GM12875 (cell line): ENCODE measurements around the gene DNAH5.

ENCODE experiments used
- H3K4me3 ChIP-seq: one replicate; pipeline ENCODE4 v1.5.1; 2011; ENCODE audit warnings: low read depth, low read length, control low read depth
- CTCF ChIP-seq: IDR thresholded peaks from 2 replicates; pipeline ENCODE4 v1.5.1; 2011; ENCODE audit warnings: low read depth, mild to moderate bottlenecking, control low read depth, inconsistent platforms, low read length, moderate library complexity, borderline replicate concordance; ENCODE audit not compliant: insufficient read depth

The DNAH5 gene

DNA sequence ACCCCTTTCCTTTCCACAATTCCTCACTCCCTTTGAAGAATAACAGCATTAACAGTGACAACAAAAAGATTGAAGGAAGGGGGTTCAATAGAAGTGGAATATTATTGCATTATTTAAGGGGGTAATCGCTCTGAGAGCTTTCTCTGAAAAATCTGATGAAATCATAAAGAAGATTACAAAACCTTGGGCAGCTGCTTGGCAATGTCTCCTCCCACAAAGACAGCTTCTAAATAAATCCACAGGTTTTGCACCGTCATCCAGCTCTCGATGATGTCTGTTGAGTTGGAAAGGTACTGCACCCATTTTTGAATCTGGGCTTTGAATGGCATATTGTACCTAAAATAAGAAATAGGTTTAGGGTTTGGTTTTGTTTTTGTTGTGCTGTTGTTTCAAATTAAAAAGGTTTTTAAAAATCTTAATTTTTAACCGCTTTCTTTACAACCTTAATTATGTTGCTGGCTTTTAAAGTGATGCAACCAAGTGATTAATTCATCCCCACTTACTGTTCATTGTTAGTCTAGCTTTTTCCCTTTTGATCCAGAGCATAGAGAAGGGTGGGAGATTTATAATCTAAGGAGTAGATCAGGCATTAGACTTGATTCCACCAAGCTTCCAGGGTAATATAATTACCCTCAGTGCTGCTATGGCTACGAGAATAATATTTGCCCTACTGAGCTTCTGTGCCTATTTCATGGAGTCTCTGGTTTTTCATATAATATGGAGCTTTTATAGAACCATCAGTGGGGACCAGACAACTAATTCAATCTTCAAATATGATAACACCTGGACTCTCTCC lies 85.0 kb downstream of the DNAH5 start:
- H3K4me3 ChIP-seq: no peak overlapping the region
- TF ChIP-seq CTCF: no peak

- TF ChIP-seq CTCF: no peak
- H3K4me3 ChIP-seq: no peak overlapping the region
Measured at GRCh38 chr5:13843175-13843846, 101.2 kb downstream of the DNAH5 start.

DNA sequence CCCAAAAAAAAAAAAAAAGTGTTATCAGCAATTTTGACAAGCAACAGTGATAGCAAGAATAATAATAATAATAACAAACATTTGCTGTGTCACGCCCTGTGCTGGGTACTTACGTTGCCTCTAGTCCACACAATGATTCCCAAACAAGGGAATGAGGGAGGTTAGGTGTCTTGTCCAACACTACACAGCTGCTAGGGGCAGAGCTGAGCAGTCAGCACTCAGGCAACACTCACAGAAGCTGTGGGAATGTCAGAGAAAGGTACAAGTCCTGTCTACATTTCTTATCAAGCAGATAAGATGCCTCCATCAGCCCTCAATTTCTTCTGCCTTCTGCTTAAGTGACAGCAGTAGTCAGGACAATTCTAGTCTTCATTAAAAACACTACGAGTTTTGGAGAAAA lies 111.0 kb downstream of the DNAH5 start:
- no peak overlapping the region for H3K4me3 ChIP-seq
- TF ChIP-seq CTCF: no peak

DNA sequence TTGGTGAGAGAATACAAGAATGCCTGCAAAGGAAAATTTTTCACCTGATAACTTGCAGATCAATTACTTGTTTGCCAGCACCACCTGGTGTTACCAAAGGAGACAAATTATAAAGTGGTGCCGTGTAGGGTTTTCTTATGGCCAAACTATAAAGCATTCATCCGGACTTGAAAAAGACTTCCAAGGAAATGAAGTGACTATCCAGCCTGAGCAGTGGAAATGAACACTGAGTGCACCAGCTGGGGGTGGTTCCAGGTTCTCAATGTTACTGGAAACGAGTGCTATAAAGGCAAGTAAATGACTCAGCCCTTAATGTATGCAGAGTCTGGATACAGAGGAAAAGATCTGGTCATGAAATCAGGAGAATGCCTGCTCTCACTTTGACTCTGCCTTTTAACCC lies 113.1 kb downstream of the DNAH5 start:
- TF ChIP-seq CTCF: no peak

GRCh38 chr5:13830536-13830935 lies 114.0 kb downstream of the DNAH5 start:
- H3K4me3 ChIP-seq: no peak overlapping the region
- no peak for TF ChIP-seq CTCF

More for the DNA sequence above, 113.1 kb downstream of the DNAH5 start:
- H3K4me3 ChIP-seq: no peak overlapping the region

DNA sequence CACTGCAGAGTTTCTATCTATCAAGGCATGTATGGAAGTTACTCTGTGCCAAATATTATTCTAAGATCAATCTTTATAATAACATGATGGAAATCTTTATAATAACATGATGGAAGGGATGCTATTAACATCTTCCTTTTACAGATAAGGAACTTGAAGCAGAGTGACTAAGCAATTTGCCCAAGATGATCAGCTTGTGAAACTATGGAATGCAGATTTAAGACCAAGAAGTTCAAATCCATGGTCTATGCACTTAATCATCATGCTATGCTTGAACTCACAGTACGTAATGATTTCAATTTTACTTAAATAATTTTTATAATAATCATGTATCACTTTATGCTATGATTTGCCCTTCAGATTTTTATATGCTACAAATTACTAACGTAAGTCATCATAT lies 123.1 kb downstream of the DNAH5 start:
- no peak overlapping the region for H3K4me3 ChIP-seq
- no peak for TF ChIP-seq CTCF

GRCh38 chr5:13816126-13816525 lies 128.4 kb downstream of the DNAH5 start:
- H3K4me3 ChIP-seq: no peak overlapping the region
- TF ChIP-seq CTCF: no peak
